GM12892 (cell line): ENCODE data around the gene PRIM2.
"Not testable (repeated sequence)": the region's sequence is repeated elsewhere in the genome, so short reads cannot be mapped to it uniquely, and the experiment has no call there.

Source experiments
- POLR2A ChIP-seq: IDR thresholded peaks from 2 replicates; pipeline ENCODE4 v1.6.1; 2011; ENCODE audit warnings: low read depth, low read length, control low read depth
- TAF1 ChIP-seq: IDR thresholded peaks from 2 replicates; pipeline ENCODE4 v1.6.1; 2011; ENCODE audit warnings: low read depth, mild to moderate bottlenecking, control low read depth, low read length, borderline replicate concordance

DNA sequence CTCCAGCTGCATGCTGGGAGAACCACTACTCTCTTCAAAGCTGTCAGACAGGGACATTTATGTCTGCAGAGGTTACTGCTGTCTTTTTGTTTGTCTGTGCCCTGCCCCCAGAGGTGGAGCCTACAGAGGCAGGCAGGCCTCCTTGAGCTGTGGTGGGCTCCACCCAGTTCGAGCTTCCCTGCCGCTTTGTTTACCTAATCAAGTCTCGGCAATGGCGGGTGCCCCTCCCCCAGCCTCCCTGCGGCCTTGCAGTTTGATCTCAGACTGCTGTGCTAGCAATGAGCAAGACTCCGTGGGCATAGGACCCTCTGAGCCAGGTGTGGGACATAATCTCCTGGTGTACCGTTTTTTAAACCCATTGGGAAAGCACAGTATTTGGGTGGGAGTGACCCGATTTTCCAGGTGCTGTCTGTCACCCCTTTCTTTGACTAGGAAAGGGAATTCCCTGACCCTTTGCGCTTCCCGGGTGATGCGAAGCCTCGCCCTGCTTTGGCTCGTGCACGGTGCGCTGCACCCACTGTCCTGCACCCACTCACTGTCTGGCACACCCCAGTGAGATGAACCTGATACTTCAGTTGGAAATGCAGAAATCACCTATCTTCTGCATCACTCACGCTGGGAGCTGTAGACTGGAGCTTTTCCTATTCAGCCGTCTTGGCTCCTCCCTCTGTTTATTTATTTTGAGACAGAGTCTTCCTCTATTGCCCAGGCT lies 43.2 kb upstream of the PRIM2 start:
- not testable (repeated sequence) for TF ChIP-seq POLR2A, TAF1
